ENCODE results near the gene KIF26B. TPM values are rescaled to one million over a fixed set of nuclear protein-coding genes. Genes with fewer than 3 reads are reported as not detected.

Gene KIF26B
- total and polyA plus RNA-seq, 2 of the 4 experiments (the other 2 are of a cell fraction) = 0.53 to 0.54 TPM

DNA sequence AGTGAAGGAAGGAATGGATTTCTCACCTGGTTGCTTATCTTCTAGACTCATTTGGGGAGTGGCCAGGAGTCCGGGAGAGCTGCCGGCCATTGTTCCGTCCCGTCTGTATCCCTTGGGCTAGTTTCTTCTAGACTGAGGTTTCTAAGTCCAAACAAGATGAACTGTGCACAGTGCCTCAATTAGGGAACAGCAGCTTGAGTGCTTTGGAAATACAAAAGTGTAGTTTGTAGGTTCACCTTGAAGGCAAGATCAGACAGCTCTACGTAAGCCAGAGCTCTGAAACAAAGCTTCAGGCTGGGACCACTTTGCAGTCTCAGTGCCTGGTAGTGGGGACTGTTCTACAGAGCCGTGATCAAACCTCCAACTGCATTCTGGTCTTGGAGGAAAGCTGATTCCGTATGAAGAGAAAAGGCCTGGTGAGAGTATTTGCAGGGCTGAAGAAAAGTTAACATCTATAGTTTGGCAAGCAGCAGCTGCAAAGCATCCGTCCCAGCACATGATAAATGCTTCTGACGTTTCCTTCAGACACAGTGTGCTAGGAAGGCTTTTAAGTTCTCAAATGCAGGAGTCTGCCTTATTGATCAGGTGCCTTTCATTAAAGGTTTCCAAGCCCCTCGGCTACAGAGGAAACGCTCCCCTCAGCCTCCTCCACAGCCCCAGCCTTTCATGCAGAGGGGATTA is 432.8 kb downstream of the KIF26B start:
- no peak overlapping the region for H2AK9ac ChIP-seq (replicated peaks; ENCODE audit: low read depth, low read length, poor library complexity)
- H3K4me1 ChIP-seq (ENCODE audit: control insufficient read depth, insufficient read depth, low read length) = peaks cover 5% of the 10 kb centered on the region
- H3K14ac ChIP-seq (replicated peaks; ENCODE audit: low read depth, low read length) = no peak overlapping the region
- H3K27me3 ChIP-seq (ENCODE audit: control insufficient read depth, insufficient read depth, low read length) = no peaks in the 10 kb centered on the region; the same call in 1 of the 2 replicates
- ATAC-seq (ENCODE audit: low read depth) = no peak
- no TSS peak for BruUV-seq (replicated peaks)
- 72% methylated on average over 3 of the region's 11 CpGs; no CpG with 5 or more reads in 1 of the 2 experiments for WGBS, 2 experiments (ENCODE audit: extremely low coverage in 2 of 2, insufficient read length in 1 of 2)
- no peak overlapping the region for H4K8ac ChIP-seq (ENCODE audit: low read depth in 2 of 2, low read length in 2 of 2)
- H4K20me1 ChIP-seq (ENCODE audit: insufficient read depth, low read length) = no peaks in the 10 kb centered on the region
- ChIA-PET POLR2A (ENCODE audit: unreplicated experiment) (no interaction called here), CTCF (no interaction called here)
- H3K4ac ChIP-seq (ENCODE audit: low read depth, low read length) = no peak overlapping the region
- H2AFZ ChIP-seq (replicated peaks; ENCODE audit: low read length, poor library complexity) = no peak overlapping the region
- no peak overlapping the region for H2AK5ac ChIP-seq (ENCODE audit: low read depth, low read length)
- 0 out of 2 replicates have a peak, but pooled peaks cover 1% of the 10 kb centered on the region for H3K36me3 ChIP-seq (ENCODE audit: control insufficient read depth, insufficient read depth, low read length)
- H3K9ac ChIP-seq (ENCODE audit: low read depth, low read length) = no peak overlapping the region
- H3K79me1 ChIP-seq (ENCODE audit: low read depth in 1 of 2, low read length in 2 of 2) = no peaks in the 10 kb centered on the region
- no peak overlapping the region for H2BK120ac ChIP-seq (ENCODE audit: low read depth, low read length)
- dilution Hi-C loops (cut with HindIII; ENCODE audit: low sequenced_read_pairs, unreplicated experiment) (no loop called here), in situ Hi-C loops (cut with MboI; ENCODE audit: low sequenced_read_pairs) (no loop called here), intact Hi-C loops (cut with micrococcal nuclease) (no loop called here)
- no peak overlapping the region for H4K5ac ChIP-seq (ENCODE audit: low read depth, low read length)
- H4K91ac ChIP-seq (ENCODE audit: insufficient read depth, low read depth, low read length) = no peak overlapping the region
- H3K27ac ChIP-seq (ENCODE audit: insufficient read depth, low read length) = no peak overlapping the region
- no peak overlapping the region for H2BK15ac ChIP-seq (ENCODE audit: low read depth, low read length)
- H3K9me1 ChIP-seq (ENCODE audit: insufficient read depth, low read length) = no peaks in the 10 kb centered on the region
- H2BK5ac ChIP-seq (ENCODE audit: low read depth, low read length, poor library complexity, severe bottlenecking) = no peak overlapping the region
- H2BK20ac ChIP-seq (ENCODE audit: low read depth, low read length) = no peak overlapping the region
- H3K18ac ChIP-seq (ENCODE audit: low read depth, low read length) = no peak overlapping the region
- no peak for DNase-seq
- no peak overlapping the region for H3K56ac ChIP-seq (ENCODE audit: extremely low read depth, insufficient read depth, low read length)
- no peak overlapping the region for H3K4me2 ChIP-seq (ENCODE audit: low read depth, low read length)
- no peak for TF ChIP-seq RCOR1 (IDR thresholded peaks at IDR 0.05; ENCODE audit: insufficient replicate concordance, low read length)
- TF ChIP-seq, protein P1, sequence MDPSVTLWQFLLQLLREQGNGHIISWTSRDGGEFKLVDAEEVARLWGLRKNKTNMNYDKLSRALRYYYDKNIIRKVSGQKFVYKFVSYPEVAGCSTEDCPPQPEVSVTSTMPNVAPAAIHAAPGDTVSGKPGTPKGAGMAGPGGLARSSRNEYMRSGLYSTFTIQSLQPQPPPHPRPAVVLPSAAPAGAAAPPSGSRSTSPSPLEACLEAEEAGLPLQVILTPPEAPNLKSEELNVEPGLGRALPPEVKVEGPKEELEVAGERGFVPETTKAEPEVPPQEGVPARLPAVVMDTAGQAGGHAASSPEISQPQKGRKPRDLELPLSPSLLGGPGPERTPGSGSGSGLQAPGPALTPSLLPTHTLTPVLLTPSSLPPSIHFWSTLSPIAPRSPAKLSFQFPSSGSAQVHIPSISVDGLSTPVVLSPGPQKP (IDR thresholded peaks at IDR 0.05; ENCODE audit: borderline replicate concordance, low read depth, low read length) = no peak
- TF ChIP-seq RAD21 (IDR thresholded peaks at IDR 0.05; ENCODE audit: low read length) = no peak
- TF ChIP-seq SMC3 (IDR thresholded peaks at IDR 0.05; ENCODE audit: low read depth, low read length) = no peak
- no peak for TF ChIP-seq NFE2L2 (IDR thresholded peaks at IDR 0.05; ENCODE audit: low read depth, low read length)
- TF ChIP-seq, protein P2, sequence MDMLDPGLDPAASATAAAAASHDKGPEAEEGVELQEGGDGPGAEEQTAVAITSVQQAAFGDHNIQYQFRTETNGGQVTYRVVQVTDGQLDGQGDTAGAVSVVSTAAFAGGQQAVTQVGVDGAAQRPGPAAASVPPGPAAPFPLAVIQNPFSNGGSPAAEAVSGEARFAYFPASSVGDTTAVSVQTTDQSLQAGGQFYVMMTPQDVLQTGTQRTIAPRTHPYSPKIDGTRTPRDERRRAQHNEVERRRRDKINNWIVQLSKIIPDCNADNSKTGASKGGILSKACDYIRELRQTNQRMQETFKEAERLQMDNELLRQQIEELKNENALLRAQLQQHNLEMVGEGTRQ (IDR thresholded peaks at IDR 0.05; ENCODE audit: low read depth, low read length) = no peak
- TF ChIP-seq RFX5 (IDR thresholded peaks at IDR 0.05; ENCODE audit: low read depth, low read length) = no peak
- no peak for TF ChIP-seq BHLHE40 (IDR thresholded peaks at IDR 0.05; ENCODE audit: low read depth, low read length)
- no peak for TF ChIP-seq POLR2A (IDR thresholded peaks at IDR 0.05; ENCODE audit: low read depth, low read length)
- TF ChIP-seq MAZ (IDR thresholded peaks at IDR 0.05; ENCODE audit: borderline replicate concordance, low read depth, low read length) = no peak
- H3K9me3 ChIP-seq (ENCODE audit: control insufficient read depth, insufficient read depth, low read length) = no peaks in the 10 kb centered on the region
- no peak overlapping the region for H3K23ac ChIP-seq (ENCODE audit: low read depth, low read length)
- H3K4me3 ChIP-seq (ENCODE audit: insufficient read depth, low read depth, low read length) = no peak overlapping the region

Measured in IMR-90 (cell line).